ENCODE results near the gene PARD6A.

Gene PARD6A

DNA sequence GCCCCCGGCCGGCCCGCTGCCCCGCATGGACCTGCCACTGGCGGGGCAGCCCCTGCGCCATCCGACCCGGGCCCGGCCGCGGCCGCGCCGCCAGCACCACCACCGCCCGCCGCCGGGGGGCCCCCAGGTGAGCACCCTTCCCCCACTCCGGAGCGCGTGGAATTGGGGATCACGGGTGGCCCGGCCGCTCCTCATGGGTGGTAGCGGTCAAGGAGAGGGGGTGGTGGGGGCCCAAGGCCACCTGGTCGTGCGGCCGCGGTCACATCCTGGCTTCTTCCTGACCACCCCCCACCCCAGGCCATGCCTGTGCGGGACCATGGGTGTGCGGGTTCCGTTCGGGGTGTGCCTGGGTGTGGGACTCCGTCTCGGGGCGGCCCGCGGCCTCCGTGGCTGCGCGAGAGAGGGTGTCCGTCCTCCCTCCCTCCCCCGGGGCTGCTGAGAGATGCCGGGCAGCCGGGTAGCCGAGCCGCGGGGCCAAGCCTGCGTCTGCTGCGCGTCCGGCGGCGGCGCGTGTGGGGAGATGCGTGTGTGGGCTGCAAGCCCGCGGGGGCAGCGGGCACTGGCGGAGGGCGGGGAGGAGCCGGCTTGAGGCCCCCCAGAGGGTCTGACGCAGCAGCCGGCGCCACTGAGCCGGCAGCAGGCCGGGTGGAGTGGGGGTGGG lies 7.5 kb upstream of the PARD6A start:
- in situ Hi-C loops (cut with MboI; ENCODE audit: low sequenced_read_pairs), result no loop called here

DNA sequence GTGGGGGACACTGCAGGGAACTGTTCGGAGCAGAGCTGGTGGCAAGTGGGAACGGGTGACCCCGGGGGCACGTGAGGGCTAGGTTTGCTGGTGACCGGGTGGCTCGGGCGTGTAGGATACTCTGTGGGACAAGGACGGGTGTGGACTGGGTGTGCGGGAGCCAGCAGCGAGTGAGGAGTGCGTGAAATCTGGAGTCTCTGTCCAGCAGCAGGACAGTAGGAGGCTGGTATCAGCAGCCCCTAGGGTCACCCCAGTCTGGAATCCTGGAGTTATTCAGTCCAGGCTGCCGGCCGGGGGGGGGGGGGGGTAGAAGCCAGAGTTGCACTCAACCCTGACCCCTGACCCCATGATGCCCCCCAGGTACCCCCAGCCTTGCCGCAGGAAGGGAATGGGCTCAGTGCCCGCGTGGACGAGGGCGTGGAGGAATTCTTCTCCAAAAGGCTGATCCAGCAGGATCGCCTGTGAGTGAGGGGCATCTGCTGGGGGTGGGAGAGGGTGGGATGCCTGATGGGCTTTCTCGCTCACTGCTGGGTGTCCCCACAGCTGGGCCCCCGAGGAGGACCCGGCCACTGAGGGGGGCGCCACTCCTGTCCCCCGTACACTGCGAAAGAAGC lies 6.9 kb upstream of the PARD6A start:
- in situ Hi-C loops (cut with MboI; ENCODE audit: low sequenced_read_pairs), result no loop called here

DNA sequence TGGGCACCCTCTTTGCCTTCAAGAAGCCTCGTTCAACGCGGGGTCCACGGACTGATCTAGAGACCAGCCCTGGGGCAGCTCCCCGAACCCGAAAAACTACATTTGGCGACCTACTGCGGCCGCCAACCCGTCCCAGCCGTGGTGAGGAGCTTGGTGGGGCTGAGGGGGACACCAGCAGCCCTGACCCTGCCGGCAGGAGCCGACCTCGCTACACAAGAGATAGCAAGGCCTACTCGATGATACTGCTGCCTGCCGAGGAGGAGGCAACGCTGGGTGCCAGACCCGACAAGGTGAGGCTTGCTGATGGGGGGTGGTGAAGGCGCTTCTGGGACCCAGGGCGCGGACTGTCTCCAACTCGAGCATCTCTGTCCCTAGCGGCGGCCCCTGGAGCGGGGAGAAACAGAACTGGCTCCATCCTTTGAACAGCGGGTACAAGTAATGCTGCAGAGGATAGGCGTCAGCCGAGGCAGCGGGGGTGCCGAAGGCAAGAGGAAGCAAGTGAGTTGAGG lies 6.3 kb upstream of the PARD6A start:
- in situ Hi-C loops (cut with MboI; ENCODE audit: low sequenced_read_pairs), result no loop called here

DNA sequence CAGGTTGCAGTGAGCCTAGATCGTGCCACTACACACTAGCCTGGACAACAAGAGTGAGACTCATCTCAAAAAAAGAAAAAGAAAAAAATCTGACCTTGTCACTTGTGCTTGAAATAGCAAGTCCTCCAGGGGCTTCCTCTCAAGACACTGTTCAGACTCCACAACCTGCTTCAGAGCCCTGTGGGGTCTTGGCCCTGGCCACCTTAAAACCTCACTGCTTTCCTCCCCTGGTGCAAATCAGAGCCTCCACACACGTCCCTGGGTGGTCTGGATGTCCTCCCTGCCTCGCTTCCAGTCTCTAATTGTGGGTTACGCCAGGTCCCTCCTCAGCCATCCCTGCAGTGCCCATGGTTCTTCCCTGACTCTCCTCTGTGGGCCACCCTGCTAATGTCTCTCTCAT lies 5.4 kb upstream of the PARD6A start:
- in situ Hi-C loops (cut with MboI; ENCODE audit: low sequenced_read_pairs), result no loop called here

DNA sequence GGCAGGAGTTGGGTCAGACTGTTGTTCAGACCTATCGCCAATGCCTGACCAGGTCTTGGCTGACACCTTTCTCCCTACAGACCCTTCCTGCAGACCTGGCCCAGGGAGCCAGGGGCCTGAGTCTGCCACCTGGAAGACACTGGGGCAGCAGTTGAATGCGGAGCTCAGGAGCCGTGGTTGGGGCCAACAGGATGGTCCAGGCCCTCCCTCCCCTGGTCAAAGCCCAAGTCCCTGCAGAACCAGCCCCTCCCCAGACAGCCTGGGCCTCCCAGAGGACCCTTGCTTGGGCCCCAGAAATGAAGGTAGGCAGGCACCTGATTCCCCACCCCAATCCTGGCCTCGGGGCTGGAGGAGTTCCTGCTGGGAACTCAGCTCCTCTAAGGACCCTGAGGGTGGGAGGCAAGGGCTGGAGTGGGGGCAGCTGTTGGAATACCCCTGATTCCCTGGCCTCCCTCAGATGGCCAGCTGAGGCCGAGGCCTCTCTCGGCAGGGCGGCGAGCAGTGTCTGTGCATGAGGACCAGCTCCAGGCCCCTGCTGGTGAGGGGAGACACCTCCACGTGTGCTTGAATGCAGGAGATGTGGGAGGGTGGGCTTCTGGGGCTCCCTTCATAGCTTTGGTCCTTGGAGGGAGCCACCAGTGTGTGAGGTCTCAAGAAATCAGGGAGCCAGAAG lies 4.3 kb upstream of the PARD6A start:
- in situ Hi-C loops (cut with MboI; ENCODE audit: low sequenced_read_pairs), result no loop called here

DNA sequence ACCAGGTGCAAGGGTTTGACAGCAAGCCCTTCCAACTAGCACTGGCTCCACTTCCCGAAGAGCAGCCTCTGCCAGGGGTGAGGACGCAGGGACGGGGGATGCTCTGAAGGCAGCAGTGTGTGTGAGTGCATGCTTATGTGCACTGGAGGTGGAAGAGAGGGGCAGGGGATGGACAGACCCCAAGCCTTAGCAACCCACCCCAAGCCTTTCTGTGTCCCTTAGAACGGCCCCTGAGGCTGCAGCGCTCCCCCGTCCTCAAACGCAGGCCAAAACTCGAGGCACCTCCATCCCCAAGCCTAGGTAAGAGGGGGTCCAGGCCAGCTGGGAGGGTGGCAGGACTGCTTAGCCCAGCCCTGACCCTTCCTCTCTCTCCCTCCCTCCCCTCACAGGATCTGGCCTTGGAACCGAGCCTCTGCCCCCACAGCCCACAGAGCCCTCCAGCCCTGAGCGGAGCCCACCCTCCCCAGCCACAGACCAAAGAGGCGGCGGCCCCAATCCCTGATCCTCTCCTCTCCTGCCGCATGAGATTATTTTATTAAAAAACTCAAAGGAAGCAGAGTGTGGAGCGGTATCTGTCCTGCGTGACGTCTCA lies 3.6 kb upstream of the PARD6A start:
- in situ Hi-C loops (cut with MboI; ENCODE audit: low sequenced_read_pairs), result no loop called here

DNA sequence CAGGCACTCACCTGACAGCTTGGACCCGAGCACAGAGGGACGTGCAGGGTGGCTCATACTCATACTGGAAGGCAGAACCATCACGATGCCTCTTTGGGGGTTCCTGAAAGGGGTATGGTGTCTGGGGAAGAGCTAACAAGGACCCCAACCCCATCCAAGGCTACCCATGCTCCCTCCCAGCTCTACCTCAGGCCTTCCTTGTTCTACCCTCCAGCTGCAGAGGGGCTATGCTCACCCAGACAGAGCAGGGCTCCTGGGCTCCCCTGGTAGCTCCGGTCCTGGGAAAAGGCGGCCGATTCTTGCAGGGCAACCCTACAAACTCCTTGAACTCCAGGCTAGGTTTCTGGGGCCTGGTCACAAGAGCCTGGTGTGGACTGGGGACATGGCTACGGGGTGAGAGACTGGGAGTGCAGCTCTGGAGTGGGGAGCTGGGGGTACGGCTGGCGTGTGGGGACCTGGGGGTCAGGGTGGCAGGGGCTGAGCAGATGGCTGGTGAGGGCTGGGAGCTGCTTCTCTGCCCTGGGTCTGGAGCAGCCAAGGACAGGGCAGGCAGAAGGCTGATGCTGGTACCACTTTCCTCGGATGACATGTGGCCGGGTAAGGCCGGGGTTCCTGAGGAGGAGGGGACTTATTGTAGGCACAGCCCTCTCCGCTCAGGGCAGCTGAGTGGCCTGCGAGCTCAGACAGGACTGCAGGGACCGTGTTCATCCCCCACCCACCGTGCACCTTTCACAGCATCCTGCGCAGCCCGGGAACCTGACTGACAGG lies 2.8 kb upstream of the PARD6A start:
- in situ Hi-C loops (cut with MboI; ENCODE audit: low sequenced_read_pairs), result no loop called here

DNA sequence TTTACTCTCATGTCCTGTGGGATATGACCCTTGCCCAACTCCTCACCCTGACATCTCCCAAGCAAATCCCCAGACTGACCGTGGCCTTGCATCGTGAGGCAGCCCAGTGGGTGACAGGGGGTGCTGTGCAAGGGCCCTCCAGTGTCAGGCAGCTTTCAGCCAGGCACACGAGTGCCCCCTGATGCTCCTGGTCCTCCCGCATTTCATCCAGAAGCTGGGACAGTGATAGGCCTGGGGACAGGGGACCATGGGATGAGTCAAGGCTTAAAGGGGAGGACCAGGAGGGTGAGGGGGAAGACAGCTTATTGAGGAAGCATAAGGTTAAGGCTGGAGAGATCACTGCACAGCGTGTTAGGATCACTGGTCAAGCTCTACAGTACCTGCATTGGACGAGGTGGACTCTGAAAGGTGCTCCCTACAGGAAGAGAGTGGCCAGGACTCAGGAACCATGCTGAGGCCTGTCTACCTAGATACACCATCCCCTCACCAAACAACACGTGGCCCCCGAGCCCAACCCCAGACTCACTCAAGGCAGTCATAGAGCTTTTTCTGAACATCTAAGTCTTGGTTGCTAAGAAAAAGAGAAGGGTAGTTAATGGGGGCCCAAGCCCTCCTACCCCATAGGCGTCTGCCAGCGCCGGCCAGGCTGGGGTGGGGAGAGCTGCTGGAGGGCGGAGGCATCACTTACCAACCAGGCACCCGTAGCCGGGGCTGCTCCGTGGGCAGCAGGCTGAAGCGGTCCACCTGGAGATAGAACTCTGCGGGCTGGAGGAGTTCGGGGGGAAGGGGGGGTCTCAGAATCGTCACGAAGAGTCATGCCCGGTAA lies 1.7 kb upstream of the PARD6A start:
- in situ Hi-C loops (cut with MboI; ENCODE audit: low sequenced_read_pairs), result no loop called here

DNA sequence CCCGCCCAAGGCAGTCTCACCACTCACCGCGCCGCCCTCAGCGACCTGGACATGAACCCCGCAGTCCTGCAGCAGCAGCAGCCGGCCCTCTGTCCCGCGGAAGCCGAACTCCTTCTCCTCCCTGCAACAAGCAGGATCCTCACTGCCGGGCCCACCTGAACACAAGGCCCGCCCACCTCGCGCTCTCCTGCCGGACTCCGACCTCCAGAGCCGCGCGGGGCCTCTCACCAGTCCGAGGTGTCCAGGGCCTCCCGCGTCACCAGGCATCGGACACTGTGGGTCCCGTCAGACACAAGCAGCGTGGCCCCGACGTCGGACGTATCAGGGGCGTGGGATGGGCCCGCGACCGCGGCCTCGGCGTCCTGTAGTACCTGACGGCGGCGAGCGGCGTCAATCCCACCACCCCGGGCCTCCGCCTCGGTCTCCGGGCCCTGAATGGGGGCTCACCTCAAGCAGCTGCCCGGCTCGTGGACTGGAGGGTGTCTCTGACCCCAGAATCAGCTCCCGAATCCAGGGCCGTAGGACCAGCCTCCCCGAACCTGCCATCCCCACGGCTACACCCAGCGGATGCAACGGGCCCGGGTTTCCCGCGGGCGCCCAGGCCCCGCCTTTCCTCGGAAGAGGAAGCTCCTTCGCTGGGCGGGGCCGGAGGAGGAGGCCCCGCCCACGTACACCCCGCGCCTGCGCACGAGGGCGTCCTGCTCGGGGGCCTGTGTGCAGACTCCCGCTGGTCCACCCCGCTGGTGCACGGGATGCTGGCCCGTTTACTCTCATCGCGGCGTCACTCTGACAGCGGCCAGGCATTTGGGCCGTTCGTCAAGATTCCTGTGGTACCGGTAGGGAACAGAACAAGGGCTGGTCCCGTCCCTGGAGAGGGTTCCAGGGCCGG lies 841 bp upstream of the PARD6A start, which contains the start of gene ACD:
Gene ACD (minus strand): TSS at position 586 of the 889 bp plus-strand sequence. CDS start 40 bp downstream, at position 546.
- in situ Hi-C loops (cut with MboI; ENCODE audit: low sequenced_read_pairs), result no loop called here

DNA sequence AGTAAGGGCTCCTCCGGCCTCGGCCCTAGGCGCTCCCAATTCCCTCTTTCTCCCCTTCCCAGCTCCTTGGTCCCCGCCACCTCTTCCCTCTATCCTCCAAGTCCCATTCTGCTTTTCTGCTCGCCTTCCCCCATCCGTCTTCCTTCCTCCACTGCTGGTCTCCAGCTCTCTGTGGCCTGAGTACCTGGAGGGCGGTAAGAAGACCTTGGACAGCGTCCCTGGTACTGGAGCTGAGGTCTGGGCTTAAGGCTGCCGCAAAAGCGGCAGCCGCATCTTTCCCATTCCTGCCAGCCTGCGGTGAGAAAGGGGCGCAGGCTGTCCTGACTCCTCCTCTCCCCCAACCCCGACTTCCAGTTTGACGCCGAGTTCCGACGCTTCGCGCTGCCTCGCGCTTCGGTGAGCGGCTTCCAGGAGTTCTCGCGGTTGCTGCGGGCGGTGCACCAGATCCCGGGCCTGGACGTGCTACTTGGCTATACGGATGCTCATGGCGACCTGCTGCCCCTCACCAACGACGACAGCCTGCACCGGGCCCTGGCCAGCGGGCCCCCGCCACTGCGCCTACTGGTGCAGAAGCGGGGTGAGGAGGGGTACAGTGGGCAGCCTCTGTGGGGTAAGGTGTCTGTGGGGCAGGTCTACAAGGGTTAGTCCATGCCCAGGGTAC lies 471 bp downstream of the PARD6A start:
- in situ Hi-C loops (cut with MboI; ENCODE audit: low sequenced_read_pairs), result no loop called here

DNA sequence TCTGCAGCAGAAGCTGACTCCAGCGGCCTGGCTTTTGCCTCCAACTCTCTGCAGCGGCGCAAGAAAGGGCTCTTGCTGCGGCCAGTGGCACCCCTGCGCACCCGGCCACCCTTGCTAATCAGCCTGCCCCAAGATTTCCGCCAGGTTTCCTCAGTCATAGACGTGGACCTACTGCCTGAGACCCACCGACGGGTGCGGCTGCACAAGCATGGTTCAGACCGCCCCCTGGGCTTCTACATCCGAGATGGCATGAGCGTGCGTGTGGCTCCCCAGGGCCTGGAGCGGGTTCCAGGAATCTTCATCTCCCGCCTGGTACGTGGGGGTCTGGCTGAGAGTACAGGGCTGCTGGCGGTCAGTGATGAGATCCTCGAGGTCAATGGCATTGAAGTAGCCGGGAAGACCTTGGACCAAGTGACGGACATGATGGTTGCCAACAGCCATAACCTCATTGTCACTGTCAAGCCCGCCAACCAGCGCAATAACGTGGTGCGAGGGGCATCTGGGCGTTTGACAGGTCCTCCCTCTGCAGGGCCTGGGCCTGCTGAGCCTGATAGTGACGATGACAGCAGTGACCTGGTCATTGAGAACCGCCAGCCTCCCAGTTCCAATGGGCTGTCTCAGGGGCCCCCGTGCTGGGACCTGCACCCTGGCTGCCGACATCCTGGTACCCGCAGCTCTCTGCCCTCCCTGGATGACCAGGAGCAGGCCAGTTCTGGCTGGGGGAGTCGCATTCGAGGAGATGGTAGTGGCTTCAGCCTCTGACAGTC lies 1.3 kb downstream of the PARD6A start:
- in situ Hi-C loops (cut with MboI; ENCODE audit: low sequenced_read_pairs), result no loop called here

DNA sequence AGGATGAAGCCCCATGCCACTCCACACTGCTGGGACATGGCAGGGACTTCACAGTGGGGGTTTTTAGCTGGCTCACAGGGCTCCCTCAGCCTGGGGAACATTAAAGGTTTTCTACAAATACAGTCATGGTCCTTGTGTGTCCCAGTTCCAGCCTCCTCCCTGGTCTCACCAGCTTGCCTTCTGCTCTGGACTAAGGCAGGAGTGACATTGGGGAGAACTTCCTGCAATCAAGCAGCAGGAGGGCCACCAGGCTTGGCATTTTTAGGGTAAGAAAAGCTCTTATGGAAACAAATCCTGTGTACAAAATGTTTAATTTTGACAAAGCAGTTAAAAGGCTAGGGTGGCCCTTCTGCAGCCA lies 1.9 kb downstream of the PARD6A start:
- in situ Hi-C loops (cut with MboI; ENCODE audit: low sequenced_read_pairs), result no loop called here

DNA sequence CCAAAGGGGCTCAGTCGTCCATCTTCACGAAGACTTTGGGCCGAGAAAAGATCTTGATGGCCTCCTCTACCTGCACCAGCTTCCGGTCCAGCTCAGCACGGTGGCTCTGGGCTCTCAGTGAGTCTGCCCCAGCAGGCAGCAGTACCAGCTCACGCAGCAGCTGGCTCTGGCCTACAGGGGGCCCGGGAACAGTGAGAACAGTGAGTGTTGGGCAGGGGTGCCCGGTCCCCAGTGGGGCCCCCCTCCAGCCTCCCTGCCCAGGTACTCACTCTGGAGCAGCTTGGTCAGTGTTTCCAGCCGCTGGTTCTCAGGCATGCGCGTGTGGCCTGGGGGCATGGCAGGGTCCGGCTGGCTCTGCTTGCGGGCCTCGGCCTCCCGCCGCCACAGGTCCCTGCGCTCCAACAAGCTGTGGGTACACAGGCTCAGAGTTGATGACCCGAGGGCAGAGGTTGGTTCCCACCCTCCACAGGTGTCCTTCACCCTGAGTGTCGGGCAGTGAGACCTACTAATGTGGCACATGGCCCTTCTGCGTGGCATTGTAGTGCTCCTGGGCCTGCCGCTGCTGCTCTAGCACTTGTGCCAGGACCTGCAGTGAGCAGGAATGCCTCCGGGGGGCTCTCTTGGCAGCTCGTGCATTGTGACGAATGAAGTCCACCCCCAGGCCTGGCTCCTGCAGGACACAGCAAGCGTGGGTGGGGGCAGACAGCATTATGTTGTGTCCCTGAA lies 2.6 kb downstream of the PARD6A start:
- in situ Hi-C loops (cut with MboI; ENCODE audit: low sequenced_read_pairs), result no loop called here

DNA sequence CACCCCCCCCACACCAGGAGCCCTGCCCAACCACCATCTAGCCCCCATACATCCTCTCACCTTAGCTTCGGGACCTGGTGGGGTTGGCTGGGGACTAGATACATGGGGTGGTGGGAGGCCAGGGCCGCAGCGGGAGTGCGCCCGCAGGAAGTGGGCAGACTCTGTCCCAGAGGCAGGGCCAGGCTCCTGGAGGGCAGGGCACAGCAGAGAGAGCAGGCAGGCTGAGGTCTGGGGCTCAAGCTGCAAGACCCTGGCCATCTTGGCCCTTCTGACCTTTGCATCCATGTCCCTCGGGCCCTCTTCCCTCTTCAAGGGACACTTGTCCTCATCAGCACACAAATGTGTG lies 3.1 kb downstream of the PARD6A start:
- in situ Hi-C loops (cut with MboI; ENCODE audit: low sequenced_read_pairs), result no loop called here

DNA sequence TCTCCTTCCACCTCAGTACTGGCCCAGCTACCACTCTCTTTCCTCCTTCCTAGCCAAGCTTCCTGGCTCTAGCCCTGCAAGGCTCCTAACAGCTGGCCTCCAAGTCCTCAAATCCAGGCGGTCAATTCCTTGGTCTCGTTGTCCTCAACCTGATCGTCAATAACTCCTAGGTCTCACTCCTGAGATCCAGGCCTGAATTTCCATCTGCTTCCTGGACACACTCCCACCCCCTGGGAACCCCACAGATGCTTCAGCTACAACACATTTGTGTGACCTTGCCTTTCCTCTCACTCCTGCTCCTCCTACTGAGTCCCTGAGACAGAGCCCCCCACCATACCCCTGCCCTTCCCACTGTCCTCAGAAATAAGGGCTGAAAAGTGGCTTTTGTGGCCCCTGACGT lies 3.5 kb downstream of the PARD6A start:
- in situ Hi-C loops (cut with MboI; ENCODE audit: low sequenced_read_pairs), result no loop called here

DNA sequence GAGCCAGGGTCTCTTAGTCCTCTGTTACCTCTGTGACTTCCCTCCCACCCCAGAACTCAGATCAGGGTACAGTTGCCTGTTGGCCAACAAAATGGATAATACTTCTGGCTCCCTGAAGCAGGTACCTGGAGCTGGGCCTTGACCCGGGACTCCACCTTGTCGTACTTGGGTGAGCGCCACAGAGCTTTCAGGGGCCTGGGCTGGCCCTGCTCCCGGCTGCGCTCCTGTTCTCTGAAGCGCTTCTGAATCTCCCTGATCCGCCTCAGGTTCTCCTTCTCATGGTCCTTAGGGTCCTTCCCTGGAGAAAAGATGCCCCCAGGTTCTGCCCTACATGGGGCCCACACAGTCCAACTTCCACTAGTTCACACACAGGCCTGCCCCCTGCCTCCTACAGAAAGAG lies 4.1 kb downstream of the PARD6A start:
- in situ Hi-C loops (cut with MboI; ENCODE audit: low sequenced_read_pairs), result no loop called here

DNA sequence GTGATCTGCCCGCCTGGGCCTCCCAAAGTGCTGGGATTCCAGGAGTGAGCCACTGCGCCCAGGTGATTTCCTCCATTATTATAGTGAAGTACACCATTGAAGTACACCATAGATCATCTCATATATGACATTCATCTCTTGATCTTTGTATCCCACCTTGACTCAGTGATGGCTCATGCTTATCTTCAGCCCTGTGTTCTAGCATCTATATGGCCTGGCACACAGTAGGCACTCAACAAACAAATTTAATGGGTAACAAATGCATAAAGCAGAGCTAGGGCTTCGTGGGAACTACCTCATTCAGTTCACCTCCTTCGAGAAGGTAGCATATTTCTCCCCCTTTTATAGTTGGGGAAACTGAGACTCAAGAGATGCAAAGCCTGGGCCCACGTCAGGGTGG lies 4.8 kb downstream of the PARD6A start:
- in situ Hi-C loops (cut with MboI; ENCODE audit: low sequenced_read_pairs), result no loop called here

Data from HL-60/S4 treated with phorbol 12-myristate 13-acetate at 8.2 ng/mL for 4 days and 3 days (cell line).